ENCODE results near the gene L3MBTL3.

DNA sequence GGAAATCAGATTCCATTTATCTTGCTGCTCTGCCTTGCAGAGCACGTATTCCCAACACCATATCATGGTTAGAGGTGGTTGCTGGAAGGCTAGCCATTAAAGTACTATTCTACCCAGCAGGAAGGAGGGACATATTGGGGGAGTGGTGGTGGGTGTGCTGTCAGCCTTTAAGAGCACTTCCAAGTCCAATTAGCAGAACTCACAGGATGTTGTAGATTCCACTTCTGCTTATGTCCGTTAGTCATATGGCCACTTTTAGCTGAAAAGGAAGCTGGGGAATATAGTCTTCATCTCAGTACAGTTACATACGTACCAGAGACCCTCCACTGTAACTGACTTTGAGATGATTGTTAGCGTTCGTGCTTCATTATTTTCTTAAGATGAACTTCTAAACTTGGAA, 109.9 kb downstream of the L3MBTL3 start:
- TF ChIP-seq, protein P1, sequence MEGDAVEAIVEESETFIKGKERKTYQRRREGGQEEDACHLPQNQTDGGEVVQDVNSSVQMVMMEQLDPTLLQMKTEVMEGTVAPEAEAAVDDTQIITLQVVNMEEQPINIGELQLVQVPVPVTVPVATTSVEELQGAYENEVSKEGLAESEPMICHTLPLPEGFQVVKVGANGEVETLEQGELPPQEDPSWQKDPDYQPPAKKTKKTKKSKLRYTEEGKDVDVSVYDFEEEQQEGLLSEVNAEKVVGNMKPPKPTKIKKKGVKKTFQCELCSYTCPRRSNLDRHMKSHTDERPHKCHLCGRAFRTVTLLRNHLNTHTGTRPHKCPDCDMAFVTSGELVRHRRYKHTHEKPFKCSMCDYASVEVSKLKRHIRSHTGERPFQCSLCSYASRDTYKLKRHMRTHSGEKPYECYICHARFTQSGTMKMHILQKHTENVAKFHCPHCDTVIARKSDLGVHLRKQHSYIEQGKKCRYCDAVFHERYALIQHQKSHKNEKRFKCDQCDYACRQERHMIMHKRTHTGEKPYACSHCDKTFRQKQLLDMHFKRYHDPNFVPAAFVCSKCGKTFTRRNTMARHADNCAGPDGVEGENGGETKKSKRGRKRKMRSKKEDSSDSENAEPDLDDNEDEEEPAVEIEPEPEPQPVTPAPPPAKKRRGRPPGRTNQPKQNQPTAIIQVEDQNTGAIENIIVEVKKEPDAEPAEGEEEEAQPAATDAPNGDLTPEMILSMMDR (conservative IDR thresholded peaks at IDR 0.05; ENCODE audit: low read depth, low read length): no peak
- no peak for TF ChIP-seq EZH2 (IDR thresholded peaks at IDR 0.05; ENCODE audit: low read length, unreplicated experiment)
- no peak for TF ChIP-seq EZH2phosphoT487 (IDR thresholded peaks at IDR 0.05; ENCODE audit: borderline replicate concordance, low read length)
